HEK293T (cell line): Measurements from ENCODE around the gene SCN3B.

ENCODE experiments used
- ARNT ChIP-seq: fragments of 450-650 bp; IDR thresholded peaks from 2 replicates; pipeline ENCODE4 v1.6.1; 2017; ENCODE audit warnings: mild to moderate bottlenecking
- BHLHE40 ChIP-seq: fragments of 450-650 bp; IDR thresholded peaks from 2 replicates; pipeline ENCODE4 v1.6.1; 2016; ENCODE audit warnings: mild to moderate bottlenecking, moderate library complexity, borderline replicate concordance
- CTBP1 ChIP-seq: fragments of 450-650 bp; IDR thresholded peaks from 2 replicates; pipeline ENCODE4 v1.6.1; 2016; ENCODE audit warnings: borderline replicate concordance
- ELF4 ChIP-seq: fragments of 450-650 bp; IDR thresholded peaks from 2 replicates; pipeline ENCODE4 v1.6.1; 2017; ENCODE audit warnings: antibody characterized with exemption
- FOXA1 ChIP-seq: fragments of 450-650 bp; IDR thresholded peaks from 2 replicates; pipeline ENCODE4 v1.6.1; 2016; ENCODE audit warnings: mild to moderate bottlenecking
- FOXK2 ChIP-seq: fragments of 450-650 bp; IDR thresholded peaks from 2 replicates; pipeline ENCODE4 v1.6.1; 2016; ENCODE audit warnings: mild to moderate bottlenecking
- FOXM1 ChIP-seq: fragments of 450-650 bp; IDR thresholded peaks from 2 replicates; pipeline ENCODE4 v1.6.1; 2017; ENCODE audit warnings: mild to moderate bottlenecking, borderline replicate concordance
- HDGF ChIP-seq: fragments of 450-650 bp; IDR thresholded peaks from 2 replicates; pipeline ENCODE4 v1.6.1; 2017; ENCODE audit warnings: antibody characterized with exemption, borderline replicate concordance
- LEF1 ChIP-seq: fragments of 450-650 bp; IDR thresholded peaks from 2 replicates; pipeline ENCODE4 v1.6.1; 2017; ENCODE audit warnings: mild to moderate bottlenecking, borderline replicate concordance
- PKNOX1 ChIP-seq: fragments of 450-650 bp; IDR thresholded peaks from 2 replicates; pipeline ENCODE4 v1.6.1; 2016
- SP1 ChIP-seq: fragments of 450-650 bp; IDR thresholded peaks from 2 replicates; pipeline ENCODE4 v1.6.1; 2017
- SUZ12 ChIP-seq: fragments of 450-650 bp; IDR thresholded peaks from 2 replicates; pipeline ENCODE4 v1.6.1; 2016; ENCODE audit warnings: mild to moderate bottlenecking
- TARDBP ChIP-seq: fragments of 450-650 bp; IDR thresholded peaks from 2 replicates; pipeline ENCODE4 v1.6.1; 2016
- ZNF384 ChIP-seq: fragments of 450-650 bp; IDR thresholded peaks from 2 replicates; pipeline ENCODE4 v1.6.1; 2016

GRCh38 chr11:123681030-123681429, 26.6 kb upstream of the SCN3B start:
- TF ChIP-seq HDGF (no peak), ELF4 (no peak), ARNT (no peak), FOXM1 (no peak), FOXK2 (no peak), SUZ12 (no peak), SP1 (no peak), FOXA1 (no peak), BHLHE40 (no peak), ZNF384 (no peak), TARDBP (no peak), PKNOX1 (no peak), LEF1 (no peak), CTBP1 (no peak)
